AML-193 (cell line): ENCODE results near the gene ATF7IP2.

ENCODE experiments used
- DNase-seq, 2 experiments: peaks; one replicate each; lab custom pipeline; 2025; lab: John Stamatoyannopoulos, UW

The ATF7IP2 gene

DNA sequence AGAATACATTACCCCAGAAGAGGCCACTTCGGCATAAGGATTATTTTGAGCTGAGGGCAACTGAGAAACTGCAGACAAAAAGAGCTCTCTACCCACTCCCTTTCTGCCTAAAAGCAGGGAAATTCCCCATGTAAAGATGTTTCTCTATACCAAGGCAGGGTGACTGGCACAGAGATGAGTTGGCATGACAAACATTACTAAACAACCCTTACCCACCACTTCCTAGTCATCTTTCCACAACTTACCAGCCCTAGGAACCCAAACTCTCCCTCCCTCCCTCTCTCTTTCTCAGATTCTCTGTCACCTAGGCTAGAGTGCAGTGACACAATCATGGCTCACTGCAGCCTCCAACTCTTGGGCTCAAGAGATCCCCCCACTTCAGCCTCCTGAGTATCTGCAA lies 126.0 kb downstream of the ATF7IP2 start:
- no peak for DNase-seq

GRCh38 chr16:10514369-10515055 lies 128.7 kb downstream of the ATF7IP2 start:
- peak; percentile 32 to 48 for DNase-seq

GRCh38 chr16:10517868-10518267 lies 132.0 kb downstream of the ATF7IP2 start:
- DNase-seq = no peak

- no peak for DNase-seq
Observed at GRCh38 chr16:10518479-10519041, 132.7 kb downstream of the ATF7IP2 start.

- no peak for DNase-seq
Observed at GRCh38 chr16:10519297-10519696, 133.4 kb downstream of the ATF7IP2 start.

- no peak for DNase-seq
Observed at GRCh38 chr16:10519929-10520868, 134.3 kb downstream of the ATF7IP2 start.

DNA sequence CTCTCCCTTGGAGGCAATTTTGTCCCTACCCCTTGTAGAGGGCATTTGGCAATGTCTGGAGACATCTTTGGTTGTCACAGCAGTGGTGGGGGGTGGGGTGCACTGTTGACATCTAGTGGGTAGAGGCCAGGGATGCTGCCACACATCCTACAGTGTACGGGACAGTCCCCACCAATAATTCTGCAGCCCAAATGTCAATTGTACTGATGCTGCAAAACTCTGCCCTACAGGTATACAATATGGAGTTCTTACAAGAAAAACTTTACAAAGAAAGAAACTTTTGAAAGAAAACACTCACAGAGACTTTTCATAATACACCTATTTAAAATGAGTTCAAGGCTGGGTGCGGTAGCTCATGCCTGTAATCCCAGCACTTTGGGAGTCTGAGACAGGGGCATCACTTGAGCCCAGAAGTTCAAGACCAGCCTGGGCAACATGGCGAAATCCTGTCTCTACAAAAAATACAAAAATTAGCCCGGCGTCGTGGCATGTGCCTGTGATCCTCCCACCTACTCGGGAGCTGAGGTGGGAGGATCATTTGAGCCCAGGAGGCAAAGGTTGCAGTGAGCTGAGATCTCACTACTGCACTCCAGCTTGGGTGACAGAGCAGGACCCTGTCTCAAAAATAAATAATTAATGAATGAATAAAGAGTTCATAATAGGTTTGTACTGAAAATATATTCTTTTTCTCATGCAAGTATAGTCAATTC lies 135.2 kb downstream of the ATF7IP2 start:
- DNase-seq = no peak

DNA sequence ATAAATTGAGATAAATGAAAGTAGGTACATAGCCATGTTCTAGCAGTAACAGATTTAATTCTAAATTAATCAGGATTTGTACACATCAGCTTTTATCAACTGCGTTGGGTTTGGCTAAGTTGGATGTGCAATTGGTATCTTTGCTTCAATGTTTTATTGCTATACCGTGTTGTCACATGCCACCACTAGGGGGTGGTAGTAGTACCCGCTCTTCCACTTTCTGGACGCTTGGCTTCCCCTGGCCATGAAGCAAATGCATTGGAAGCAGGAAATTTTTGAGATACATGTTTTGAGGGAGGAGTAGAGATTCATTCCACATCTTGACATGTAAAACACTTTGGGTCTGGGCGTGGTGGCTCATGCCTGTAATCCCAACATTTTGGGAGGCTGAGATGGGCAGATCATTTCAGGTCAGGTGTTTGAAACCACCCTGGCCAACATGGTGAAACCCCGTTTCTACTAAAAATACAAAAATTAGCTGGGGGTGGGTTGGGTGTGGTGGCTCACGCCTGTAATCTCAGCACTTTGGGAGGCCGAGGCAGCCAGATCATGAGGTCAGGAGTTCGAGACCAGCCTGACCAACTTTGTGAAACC lies 135.9 kb downstream of the ATF7IP2 start:
- DNase-seq = peak; percentile 39 to 43

- DNase-seq = no peak
Observed at GRCh38 chr16:10522966-10523365, 137.1 kb downstream of the ATF7IP2 start.

DNA sequence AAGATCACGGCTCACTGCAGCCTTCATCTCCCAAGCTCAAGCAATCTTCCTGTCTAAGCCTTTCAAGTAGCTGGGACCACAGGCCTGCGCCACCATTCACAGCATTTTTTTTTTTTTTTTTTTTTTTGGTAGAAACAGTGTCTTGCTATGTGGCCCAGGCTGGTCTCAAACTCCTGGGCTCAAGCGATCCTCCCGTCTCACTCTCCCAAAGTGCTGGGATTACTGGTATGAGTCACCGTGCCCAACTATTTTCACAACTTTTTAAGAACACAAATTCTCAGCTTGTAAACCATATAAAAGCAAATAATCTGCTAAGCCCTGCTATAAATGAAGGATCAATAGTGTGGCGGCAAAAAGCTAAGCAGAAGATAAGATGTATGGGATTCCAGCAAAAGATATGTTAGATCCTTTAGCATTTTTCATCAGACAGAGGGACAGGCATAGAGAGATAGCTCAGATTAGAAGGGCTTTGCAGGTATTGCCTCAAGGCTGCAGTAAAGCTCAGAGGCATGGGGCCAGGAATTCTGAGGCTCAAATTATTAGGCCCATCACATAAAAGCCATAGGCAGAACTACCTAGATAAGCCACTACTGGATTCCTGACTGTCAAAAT lies 139.5 kb downstream of the ATF7IP2 start:
- DNase-seq = no peak

GRCh38 chr16:10526962-10527361 lies 141.1 kb downstream of the ATF7IP2 start:
- DNase-seq = no peak

GRCh38 chr16:10528635-10529034 lies 142.8 kb downstream of the ATF7IP2 start:
- no peak for DNase-seq

DNA sequence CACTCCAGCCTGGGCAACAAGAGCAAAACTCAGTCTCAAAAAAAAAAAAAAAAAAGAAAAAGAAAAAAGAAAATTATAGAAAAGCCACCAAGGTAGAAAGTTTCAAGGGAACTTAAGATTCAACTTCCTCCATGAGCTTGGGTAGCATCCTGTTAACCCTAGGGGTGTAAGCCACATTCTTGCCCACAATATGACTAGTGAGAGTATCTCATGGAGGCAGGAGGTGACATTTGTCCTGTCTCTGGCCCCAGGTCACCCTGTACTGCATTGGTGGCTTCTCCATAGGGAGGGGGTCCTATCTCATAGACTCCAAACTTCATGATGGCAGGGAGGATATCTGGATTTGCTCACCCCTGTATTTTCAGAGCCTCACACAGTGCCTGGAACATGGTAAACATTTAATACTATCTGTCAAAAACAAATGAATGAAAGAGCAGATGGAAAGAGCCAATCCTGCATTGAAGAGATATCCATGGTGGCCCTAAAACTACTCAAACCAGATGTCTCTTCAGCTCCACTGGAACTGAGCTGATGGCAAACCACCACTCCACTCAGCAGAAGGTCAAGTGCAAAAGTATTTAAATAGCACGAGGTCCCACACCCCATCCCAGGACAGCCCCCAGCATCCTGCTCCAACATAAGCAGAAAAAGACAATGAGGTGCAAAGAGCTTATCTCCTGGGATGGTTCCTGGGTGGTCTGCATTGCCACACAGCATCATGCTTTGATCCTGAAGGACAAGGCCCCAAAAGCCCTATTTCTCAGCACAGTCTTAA lies 144.2 kb downstream of the ATF7IP2 start:
- no peak for DNase-seq

GRCh38 chr16:10530685-10531084 lies 144.8 kb downstream of the ATF7IP2 start:
- no peak for DNase-seq

DNA sequence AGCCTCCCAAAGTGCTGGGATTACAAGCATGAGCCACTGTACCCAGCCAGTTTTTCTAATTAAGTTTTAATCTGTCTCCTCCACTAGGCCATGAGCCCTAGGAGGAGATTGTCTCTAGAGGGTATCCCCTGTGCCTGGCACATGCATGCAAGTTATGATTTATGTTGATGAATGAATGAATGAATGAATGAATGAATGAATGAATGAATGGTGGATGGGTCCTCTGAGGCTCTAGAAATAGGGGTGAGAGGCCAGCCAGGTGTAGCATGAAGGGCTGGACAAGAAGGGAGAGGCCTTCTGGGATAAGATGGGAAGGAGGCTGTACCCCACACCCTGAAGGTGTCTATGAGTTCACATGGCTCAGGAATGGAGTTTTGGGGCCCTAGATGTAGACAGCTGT lies 145.7 kb downstream of the ATF7IP2 start:
- no peak for DNase-seq
